Endothelial cell of hepatic sinusoid (primary cell): ENCODE data around the gene INPP4B.

ENCODE experiments used
- in situ Hi-C: cut with HindIII; loops from 2 replicates; pipeline ENCODE4 v1.10.0; 2017; ENCODE audit warnings: low sequenced_read_pairs

INPP4B gene

GRCh38 chr4:142358656-142359055 is 487.4 kb downstream of the INPP4B start:
- in situ Hi-C loops = no loop called here

GRCh38 chr4:142356801-142357200 is 489.3 kb downstream of the INPP4B start:
- in situ Hi-C loops = no loop called here

GRCh38 chr4:142356118-142356759 is 489.9 kb downstream of the INPP4B start:
- in situ Hi-C loops = no loop called here

GRCh38 chr4:142355421-142355930 is 490.6 kb downstream of the INPP4B start:
- in situ Hi-C loops = no loop called here

GRCh38 chr4:142354794-142355420 is 491.2 kb downstream of the INPP4B start:
- in situ Hi-C loops = no loop called here

- in situ Hi-C loops = no loop called here
Measured at GRCh38 chr4:142354041-142354440, 492.1 kb downstream of the INPP4B start.

GRCh38 chr4:142353149-142353738 is 492.9 kb downstream of the INPP4B start:
- in situ Hi-C loops = no loop called here

GRCh38 chr4:142352712-142353111 is 493.4 kb downstream of the INPP4B start:
- in situ Hi-C loops = no loop called here

- in situ Hi-C loops = no loop called here
Measured at GRCh38 chr4:142351958-142352357, 494.1 kb downstream of the INPP4B start.

- in situ Hi-C loops = no loop called here
Measured at GRCh38 chr4:142350871-142351270, 495.2 kb downstream of the INPP4B start.

- in situ Hi-C loops = no loop called here
Measured at GRCh38 chr4:142348613-142349021, 497.5 kb downstream of the INPP4B start.

- in situ Hi-C loops = no loop called here
Measured at GRCh38 chr4:142347241-142347640, 498.9 kb downstream of the INPP4B start.

GRCh38 chr4:142345924-142346323 is 500.2 kb downstream of the INPP4B start:
- in situ Hi-C loops = no loop called here

- in situ Hi-C loops = no loop called here
Measured at GRCh38 chr4:142341268-142341667, 504.8 kb downstream of the INPP4B start.

- in situ Hi-C loops = no loop called here
Measured at GRCh38 chr4:142339053-142339452, 507.0 kb downstream of the INPP4B start.

- in situ Hi-C loops = no loop called here
Measured at GRCh38 chr4:142336251-142336934, 509.7 kb downstream of the INPP4B start.

- in situ Hi-C loops = no loop called here
Measured at GRCh38 chr4:142334931-142335330, 511.2 kb downstream of the INPP4B start.

- in situ Hi-C loops = no loop called here
Measured at GRCh38 chr4:142331646-142332045, 514.5 kb downstream of the INPP4B start.

- in situ Hi-C loops = no loop called here
Measured at GRCh38 chr4:142331132-142331531, 515.0 kb downstream of the INPP4B start.

- in situ Hi-C loops = no loop called here
Measured at GRCh38 chr4:142330311-142330710, 515.8 kb downstream of the INPP4B start.

GRCh38 chr4:142329313-142329712 is 516.8 kb downstream of the INPP4B start:
- in situ Hi-C loops = no loop called here

- in situ Hi-C loops = no loop called here
Measured at GRCh38 chr4:142326181-142326580, 519.9 kb downstream of the INPP4B start.
